Esophagus (tissue), 2 donors: ENCODE measurements around the gene GALP. TPM values are rescaled to one million over a fixed set of nuclear protein-coding genes. Genes with fewer than 3 reads are reported as not detected.
"Not testable (repeated sequence)": the region's sequence is repeated elsewhere in the genome, so short reads cannot be mapped to it uniquely, and the experiment has no call there.

Experiments used
- H3K27ac ChIP-seq, 2 donors: one replicate each; pipeline ENCODE4 v1.5.1; 2013; ENCODE audit warnings: low read depth in 2 of 2, mild to moderate bottlenecking in 2 of 2, inconsistent platforms in 1 of 2, low read length in 1 of 2, moderate library complexity in 1 of 2
- H3K27me3 ChIP-seq, 2 donors: one replicate each; pipeline ENCODE4 v1.6.1; 2013; ENCODE audit warnings: low read length in 2 of 2, control low read depth in 1 of 2, mild to moderate bottlenecking in 1 of 2; ENCODE audit not compliant: insufficient read depth in 2 of 2, control insufficient read depth in 1 of 2
- H3K36me3 ChIP-seq, 2 donors: one replicate each; pipeline ENCODE4 v1.6.1; 2013; ENCODE audit warnings: low read length in 1 of 2; ENCODE audit not compliant: control insufficient read depth in 2 of 2, insufficient read depth in 2 of 2
- H3K4me1 ChIP-seq, 2 donors: one replicate each; pipeline ENCODE4 v1.6.1; 2013; ENCODE audit warnings: low read length in 1 of 2; ENCODE audit not compliant: control insufficient read depth in 2 of 2, insufficient read depth in 2 of 2
- H3K4me3 ChIP-seq, 2 donors: one replicate each; pipeline ENCODE4 v1.5.1; 2013; ENCODE audit warnings: low read length in 2 of 2, mild to moderate bottlenecking in 2 of 2, low read depth in 1 of 2, moderate library complexity in 1 of 2
- H3K9me3 ChIP-seq, 2 donors: one replicate each; pipeline ENCODE4 v1.6.1; 2013; ENCODE audit warnings: mild to moderate bottlenecking in 2 of 2, low read depth in 1 of 2, low read length in 1 of 2, moderate library complexity in 1 of 2; ENCODE audit not compliant: control insufficient read depth in 2 of 2, insufficient read depth in 1 of 2
- WGBS, 2 donors: extraction: QIAGEN DNeasy Blood & Tissue Kit; methylation state at CpG; one replicate each; pipeline ENCODE4 v1.1.7; 2013; 5-methylcytosine and 5-hydroxymethylcytosine counted together
- polyA plus RNA-seq, 2 donors: library from polyadenylated mRNA; stranded (reverse); fragments of 200-250 nt; gene quantifications; one replicate each; pipeline ENCODE4 v1.2.3, GENCODE V29; 2013
- donor health status: healthy with polysubstance abuse.
- donor health status: Bipolar disorder and iron deficiency.

GALP gene
- polyA plus RNA-seq, result not detected

GRCh38 chr19:56175861-56176307 is at the start of gene GALP:
Gene GALP (plus strand): TSS chr19:56176008. CDS start chr19:56177109, 1,101 bp downstream.
- not testable (repeated sequence) for H3K27ac ChIP-seq, H3K27me3 ChIP-seq, H3K9me3 ChIP-seq, H3K36me3 ChIP-seq, H3K4me1 ChIP-seq, H3K4me3 ChIP-seq
- 45 to 49% methylated on average over 13 to 15 of the region's 15 CpGs for WGBS, 2 donors

GRCh38 chr19:56126983-56127780 is 48.6 kb upstream of the GALP start:
- Histone ChIP-seq H3K27ac (no peak overlapping the region), H3K4me1 (no peaks in the 10 kb centered on the region), H3K9me3 (no peaks in the 10 kb centered on the region), H3K27me3 (no peaks in the 10 kb centered on the region), H3K36me3 (no peaks in the 10 kb centered on the region), H3K4me3 (no peak overlapping the region)
- 91% methylated on average over 19 of the region's 19 CpGs for WGBS, 2 donors

- no peak overlapping the region for H3K4me3 ChIP-seq
- H3K9me3 ChIP-seq, result no peaks in the 10 kb centered on the region
- H3K27ac ChIP-seq, result no peak overlapping the region
- H3K27me3 ChIP-seq, result no peaks in the 10 kb centered on the region
- H3K36me3 ChIP-seq, result no peaks in the 10 kb centered on the region
- WGBS, 2 donors, result 82 to 84% methylated on average over 7 of the region's 7 CpGs
- no peaks in the 10 kb centered on the region for H3K4me1 ChIP-seq
Observed at GRCh38 chr19:56130006-56130405, 45.8 kb upstream of the GALP start.

- H3K9me3 ChIP-seq, result no peaks in the 10 kb centered on the region
- H3K27ac ChIP-seq, result peak overlapping the region in 1 of 2 donors; percentile 40
- H3K27me3 ChIP-seq, result no peaks in the 10 kb centered on the region
- H3K4me1 ChIP-seq, result peaks cover 0 to 4% of the 10 kb centered on the region in 2 donors
- H3K4me3 ChIP-seq, result no peak overlapping the region
- 86 to 91% methylated on average over 8 of the region's 8 CpGs for WGBS, 2 donors
- no peaks in the 10 kb centered on the region for H3K36me3 ChIP-seq
Observed at GRCh38 chr19:56131651-56132050, 44.2 kb upstream of the GALP start.

GRCh38 chr19:56132316-56132822 is 43.4 kb upstream of the GALP start:
- Histone ChIP-seq H3K9me3 (no peaks in the 10 kb centered on the region), H3K27ac (peak overlapping the region in 1 of 2 donors; percentile 40), H3K27me3 (no peaks in the 10 kb centered on the region), H3K36me3 (no peaks in the 10 kb centered on the region), H3K4me3 (no peak overlapping the region), H3K4me1 (peaks cover 0 to 4% of the 10 kb centered on the region in 2 donors)
- 35 to 52% methylated on average over 14 of the region's 14 CpGs for WGBS, 2 donors

- 56 to 66% methylated on average over 14 of the region's 14 CpGs for WGBS, 2 donors
- Histone ChIP-seq H3K4me3 (no peak overlapping the region), H3K4me1 (peaks cover 0 to 4% of the 10 kb centered on the region in 2 donors), H3K27ac (no peak overlapping the region), H3K27me3 (no peaks in the 10 kb centered on the region), H3K9me3 (no peaks in the 10 kb centered on the region), H3K36me3 (no peaks in the 10 kb centered on the region)
Observed at GRCh38 chr19:56133858-56134653, 41.8 kb upstream of the GALP start.

GRCh38 chr19:56134654-56134921 is 41.2 kb upstream of the GALP start:
- H3K36me3 ChIP-seq, result no peaks in the 10 kb centered on the region
- peaks cover 0 to 4% of the 10 kb centered on the region in 2 donors for H3K4me1 ChIP-seq
- H3K27ac ChIP-seq, result no peak overlapping the region
- no peaks in the 10 kb centered on the region for H3K27me3 ChIP-seq
- WGBS, 2 donors, result 59 to 74% methylated on average over 5 of the region's 5 CpGs
- H3K9me3 ChIP-seq, result no peaks in the 10 kb centered on the region
- no peak overlapping the region for H3K4me3 ChIP-seq

GRCh38 chr19:56136362-56136761 is 39.4 kb upstream of the GALP start:
- peaks cover 0 to 8% of the 10 kb centered on the region in 2 donors for H3K4me1 ChIP-seq
- no peaks in the 10 kb centered on the region for H3K27me3 ChIP-seq
- no peak overlapping the region for H3K27ac ChIP-seq
- no peaks in the 10 kb centered on the region for H3K36me3 ChIP-seq
- 69 to 78% methylated on average over 10 of the region's 10 CpGs for WGBS, 2 donors
- no peak overlapping the region for H3K4me3 ChIP-seq
- no peaks in the 10 kb centered on the region for H3K9me3 ChIP-seq

- 44 to 49% methylated on average over 6 of the region's 6 CpGs for WGBS, 2 donors
- H3K27ac ChIP-seq, result peak overlapping the region; percentile 40 to 62
- no peak overlapping the region for H3K4me3 ChIP-seq
- no peaks in the 10 kb centered on the region for H3K9me3 ChIP-seq
- peaks cover 0 to 8% of the 10 kb centered on the region in 2 donors for H3K4me1 ChIP-seq
- no peaks in the 10 kb centered on the region for H3K27me3 ChIP-seq
- no peaks in the 10 kb centered on the region for H3K36me3 ChIP-seq
Observed at GRCh38 chr19:56137405-56137804, 38.4 kb upstream of the GALP start.
